ENCODE results near the gene KRTAP10-6.
"Not testable (repeated sequence)": the region's sequence is repeated elsewhere in the genome, so short reads cannot be mapped to it uniquely, and the experiment has no call there.

Gene KRTAP10-6

DNA sequence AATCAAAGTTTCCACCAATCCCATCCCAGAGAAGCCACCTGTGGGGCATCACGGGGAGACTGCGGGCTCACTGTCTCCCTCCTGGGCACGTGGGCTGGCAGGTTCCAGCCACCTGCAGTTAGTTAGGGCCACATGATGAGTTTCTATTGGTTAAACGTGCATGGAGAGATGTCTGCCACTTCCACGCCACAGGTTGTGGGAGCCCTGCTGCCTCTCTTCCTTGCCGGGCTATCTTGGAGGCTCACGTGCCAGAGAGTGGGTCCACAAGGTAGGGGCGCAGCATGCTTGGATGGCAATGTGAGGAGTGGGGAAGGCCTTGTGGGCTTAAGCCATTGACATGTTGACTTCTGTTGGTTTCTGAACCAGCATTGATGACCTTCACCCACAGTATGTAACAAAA lies 11.6 kb upstream of the KRTAP10-6 start:
- TF ChIP-seq, protein P1, sequence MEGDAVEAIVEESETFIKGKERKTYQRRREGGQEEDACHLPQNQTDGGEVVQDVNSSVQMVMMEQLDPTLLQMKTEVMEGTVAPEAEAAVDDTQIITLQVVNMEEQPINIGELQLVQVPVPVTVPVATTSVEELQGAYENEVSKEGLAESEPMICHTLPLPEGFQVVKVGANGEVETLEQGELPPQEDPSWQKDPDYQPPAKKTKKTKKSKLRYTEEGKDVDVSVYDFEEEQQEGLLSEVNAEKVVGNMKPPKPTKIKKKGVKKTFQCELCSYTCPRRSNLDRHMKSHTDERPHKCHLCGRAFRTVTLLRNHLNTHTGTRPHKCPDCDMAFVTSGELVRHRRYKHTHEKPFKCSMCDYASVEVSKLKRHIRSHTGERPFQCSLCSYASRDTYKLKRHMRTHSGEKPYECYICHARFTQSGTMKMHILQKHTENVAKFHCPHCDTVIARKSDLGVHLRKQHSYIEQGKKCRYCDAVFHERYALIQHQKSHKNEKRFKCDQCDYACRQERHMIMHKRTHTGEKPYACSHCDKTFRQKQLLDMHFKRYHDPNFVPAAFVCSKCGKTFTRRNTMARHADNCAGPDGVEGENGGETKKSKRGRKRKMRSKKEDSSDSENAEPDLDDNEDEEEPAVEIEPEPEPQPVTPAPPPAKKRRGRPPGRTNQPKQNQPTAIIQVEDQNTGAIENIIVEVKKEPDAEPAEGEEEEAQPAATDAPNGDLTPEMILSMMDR (IDR thresholded peaks at IDR 0.05), result no peak
- H3K36me3 ChIP-seq, result no peaks in the 10 kb centered on the region
- no peak overlapping the region for H3K27ac ChIP-seq
- H3K27me3 ChIP-seq, result peaks cover 15% of the 10 kb centered on the region
- no peak overlapping the region for H3K4me3 ChIP-seq (ENCODE audit: low read depth in 1 of 2, low read length in 1 of 2)
- H3K9me3 ChIP-seq, result no peaks in the 10 kb centered on the region
- no peaks in the 10 kb centered on the region for H3K4me1 ChIP-seq (ENCODE audit: control insufficient read depth in 1 of 2, insufficient read depth in 1 of 2, low read depth in 1 of 2, low read length in 1 of 2)

DNA sequence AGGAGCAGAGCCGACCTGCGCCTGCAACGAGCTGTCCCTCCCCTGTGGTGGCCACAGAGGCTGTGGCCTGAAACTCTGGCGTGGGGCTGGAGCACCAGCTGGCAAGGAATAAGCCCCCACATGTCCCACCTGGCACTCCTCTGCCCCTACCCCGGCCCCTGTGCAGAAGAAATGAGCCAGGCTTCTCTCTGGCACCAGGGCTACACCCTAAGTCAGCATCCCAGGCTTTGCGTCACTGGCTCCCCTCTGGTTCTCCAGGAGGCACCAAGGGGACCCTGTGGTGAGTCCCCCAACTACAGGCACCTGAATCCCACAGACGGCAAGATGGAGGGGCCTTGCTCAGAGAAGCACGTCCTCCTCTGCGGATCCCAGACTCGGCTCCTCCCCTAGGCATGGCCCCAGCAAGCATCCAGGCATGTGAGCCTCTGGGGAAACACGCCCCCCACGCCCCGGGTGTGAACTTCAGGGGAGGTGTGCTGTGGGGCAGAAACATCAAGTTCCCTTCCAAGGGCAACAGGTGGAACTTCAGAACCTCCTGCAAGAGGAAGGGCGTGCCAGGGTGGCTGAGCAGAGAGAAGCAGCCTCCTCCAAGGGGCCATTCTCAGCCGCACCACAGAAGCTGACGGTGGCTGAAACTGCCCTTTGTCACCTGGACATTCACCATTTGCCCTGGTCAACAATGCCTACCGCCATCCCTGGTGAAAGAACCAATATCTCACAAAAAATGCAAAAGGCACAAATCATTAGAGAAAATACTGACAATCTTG lies 11.0 kb upstream of the KRTAP10-6 start:
- Histone ChIP-seq H3K4me3 (ENCODE audit: low read depth in 1 of 2, low read length in 1 of 2) (no peak overlapping the region), H3K36me3 (no peaks in the 10 kb centered on the region), H3K4me1 (ENCODE audit: control insufficient read depth in 1 of 2, insufficient read depth in 1 of 2, low read depth in 1 of 2, low read length in 1 of 2) (no peaks in the 10 kb centered on the region), H3K27me3 (peaks cover 20% of the 10 kb centered on the region), H3K27ac (no peak overlapping the region), H3K9me3 (no peaks in the 10 kb centered on the region)
- TF ChIP-seq, protein P1 (IDR thresholded peaks at IDR 0.05), result no peak

DNA sequence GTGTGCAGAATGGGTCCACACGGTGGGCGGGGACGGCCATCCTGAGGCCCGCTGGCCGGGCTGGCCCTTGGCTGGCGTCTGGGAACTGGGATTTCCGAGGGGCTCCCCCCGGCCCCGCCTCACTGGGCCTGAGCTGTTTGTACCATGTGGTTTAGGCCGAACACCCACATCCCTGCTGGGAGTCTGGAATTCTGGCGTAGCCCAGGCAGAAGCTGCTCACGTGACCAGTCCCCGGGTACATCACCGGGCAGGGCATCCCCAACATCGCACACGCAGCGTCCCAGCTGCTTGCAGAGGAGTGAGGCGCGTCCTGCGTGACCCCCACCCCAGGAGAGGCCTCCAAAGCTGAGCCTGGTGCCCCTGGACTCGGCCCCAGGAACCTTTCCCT lies 10.2 kb upstream of the KRTAP10-6 start:
- Histone ChIP-seq H3K27ac (no peak overlapping the region), H3K4me1 (ENCODE audit: control insufficient read depth in 1 of 2, insufficient read depth in 1 of 2, low read depth in 1 of 2, low read length in 1 of 2) (no peaks in the 10 kb centered on the region), H3K27me3 (peaks cover 22% of the 10 kb centered on the region), H3K4me3 (ENCODE audit: low read depth in 1 of 2, low read length in 1 of 2) (no peak overlapping the region), H3K9me3 (no peaks in the 10 kb centered on the region), H3K36me3 (no peaks in the 10 kb centered on the region)
- TF ChIP-seq, protein P1 (IDR thresholded peaks at IDR 0.05), result no peak

DNA sequence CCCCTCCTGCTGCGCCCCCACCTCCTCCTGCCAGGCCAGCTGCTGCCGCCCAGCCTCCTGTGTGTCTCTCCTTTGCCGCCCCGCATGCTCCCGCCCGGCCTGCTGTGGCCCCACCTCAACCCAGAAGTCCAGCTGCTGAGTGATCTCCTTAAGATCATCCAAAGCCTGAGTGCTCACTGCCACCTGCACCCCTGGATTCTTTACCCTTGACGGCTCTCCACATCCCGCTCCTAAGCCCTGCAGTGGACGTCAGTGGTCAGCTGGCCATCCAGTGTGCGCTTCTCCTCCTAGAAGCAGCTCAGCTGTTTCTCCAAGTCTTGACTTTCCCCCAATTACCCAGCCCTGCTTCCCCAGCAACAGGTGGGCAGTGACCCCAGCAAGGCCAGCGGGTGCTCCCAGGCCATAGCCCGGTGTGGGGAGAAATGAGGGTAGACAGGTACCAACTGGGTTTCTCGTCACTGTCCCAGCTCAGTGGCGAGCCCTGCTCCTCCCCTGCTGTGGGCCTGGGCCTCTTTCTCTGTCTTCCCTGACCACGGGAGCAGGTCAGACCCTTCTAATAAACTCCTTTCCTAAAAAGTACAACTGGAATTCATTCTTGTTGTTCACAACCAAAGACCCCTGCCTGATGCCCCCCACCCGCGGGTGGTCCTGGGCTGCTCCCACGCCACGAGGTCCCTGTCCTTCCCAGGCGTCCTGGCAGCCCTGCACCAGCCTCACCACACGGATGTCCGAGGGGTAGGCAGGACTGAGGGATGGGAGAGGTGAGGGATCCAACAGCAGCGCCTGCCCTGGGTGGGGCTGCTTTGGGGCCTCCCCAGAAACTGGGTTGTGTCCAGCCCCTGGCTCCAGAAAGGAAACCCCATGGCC lies 9.5 kb upstream of the KRTAP10-6 start:
- TF ChIP-seq, protein P1 (IDR thresholded peaks at IDR 0.05), result no peak
- no peaks in the 10 kb centered on the region for H3K4me1 ChIP-seq (ENCODE audit: control insufficient read depth in 1 of 2, insufficient read depth in 1 of 2, low read depth in 1 of 2, low read length in 1 of 2)
- no peaks in the 10 kb centered on the region for H3K9me3 ChIP-seq
- H3K4me3 ChIP-seq (ENCODE audit: low read depth in 1 of 2, low read length in 1 of 2), result no peak overlapping the region
- no peak overlapping the region for H3K27ac ChIP-seq
- H3K36me3 ChIP-seq, result no peaks in the 10 kb centered on the region
- H3K27me3 ChIP-seq, result peaks cover 22% of the 10 kb centered on the region

DNA sequence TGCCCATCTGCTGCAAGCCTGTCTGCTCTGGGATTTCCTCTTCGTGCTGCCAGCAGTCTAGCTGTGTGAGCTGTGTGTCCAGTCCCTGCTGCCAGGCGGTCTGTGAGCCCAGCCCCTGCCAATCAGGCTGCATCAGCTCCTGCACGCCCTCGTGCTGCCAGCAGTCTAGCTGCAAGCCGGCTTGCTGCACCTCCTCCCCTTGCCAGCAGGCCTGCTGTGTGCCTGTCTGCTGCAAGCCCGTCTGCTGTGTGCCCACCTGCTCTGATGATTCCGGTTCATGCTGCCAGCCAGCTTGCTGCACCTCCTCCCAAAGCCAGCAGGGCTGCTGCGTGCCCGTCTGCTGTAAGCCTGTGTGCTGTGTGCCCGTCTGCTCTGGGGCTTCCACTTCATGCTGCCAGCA lies 8.8 kb upstream of the KRTAP10-6 start:
- H3K36me3 ChIP-seq; H3K27ac ChIP-seq; H3K9me3 ChIP-seq; H3K4me1 ChIP-seq (ENCODE audit: control insufficient read depth in 1 of 2, insufficient read depth in 1 of 2, low read depth in 1 of 2, low read length in 1 of 2); H3K4me3 ChIP-seq (ENCODE audit: low read depth in 1 of 2, low read length in 1 of 2): not testable (repeated sequence)
- H3K27me3 ChIP-seq, result peaks cover 21% of the 10 kb centered on the region

DNA sequence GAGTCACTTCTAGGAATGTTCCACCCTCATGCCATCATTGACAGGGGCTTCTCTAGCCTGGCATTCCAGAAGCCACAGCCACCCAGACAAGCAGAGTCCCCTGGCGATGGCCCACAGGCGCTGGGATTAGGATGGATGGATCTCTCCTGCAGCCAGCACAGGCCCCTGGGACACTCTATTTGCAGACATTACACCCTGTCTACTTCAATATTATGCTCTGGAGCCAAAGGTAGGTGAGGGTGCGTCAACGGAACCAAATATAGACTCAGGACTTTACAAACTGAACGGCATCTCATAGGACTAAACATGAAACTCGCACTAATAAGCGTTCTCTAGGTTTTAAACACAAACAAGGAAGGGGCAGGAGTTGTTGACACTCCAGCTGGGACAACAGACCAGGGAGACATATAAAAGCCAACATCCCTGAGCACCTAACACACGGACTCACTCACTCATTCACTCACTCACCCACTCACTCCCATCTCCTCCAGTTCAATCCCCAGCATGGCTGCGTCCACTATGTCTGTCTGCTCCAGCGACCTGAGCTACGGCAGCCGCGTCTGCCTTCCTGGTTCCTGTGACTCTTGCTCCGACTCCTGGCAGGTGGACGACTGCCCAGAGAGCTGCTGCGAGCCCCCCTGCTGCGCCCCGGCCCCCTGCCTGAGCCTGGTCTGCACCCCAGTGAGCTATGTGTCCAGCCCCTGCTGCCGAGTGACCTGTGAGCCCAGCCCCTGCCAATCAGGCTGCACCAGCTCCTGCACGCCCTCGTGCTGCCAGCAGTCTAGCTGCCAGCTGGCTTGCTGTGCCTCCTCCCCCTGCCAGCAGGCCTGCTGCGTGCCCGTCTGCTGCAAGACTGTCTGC lies 8.0 kb upstream of the KRTAP10-6 start, which contains the start of gene KRTAP10-7:
KRTAP10-7 (plus strand) TSS at position 480 of the 861 bp plus-strand sequence; CDS start at position 505, 25 bp downstream.
- H3K27ac ChIP-seq; H3K4me3 ChIP-seq (ENCODE audit: low read depth in 1 of 2, low read length in 1 of 2); H3K9me3 ChIP-seq; H3K36me3 ChIP-seq; H3K4me1 ChIP-seq (ENCODE audit: control insufficient read depth in 1 of 2, insufficient read depth in 1 of 2, low read depth in 1 of 2, low read length in 1 of 2): not testable (repeated sequence)
- peaks cover 29% of the 10 kb centered on the region for H3K27me3 ChIP-seq

Measured in neutrophil (primary cell).